ENCODE results near the gene ADAMTS20.
"Not testable (repeated sequence)": the region's sequence is repeated elsewhere in the genome, so short reads cannot be mapped to it uniquely, and the experiment has no call there.

Gene ADAMTS20

GRCh38 chr12:43361031-43361710 is 190.8 kb downstream of the ADAMTS20 start:
- no peak for DNase-seq

- DNase-seq, result not testable (repeated sequence)
Measured at GRCh38 chr12:43360001-43360400, 192.0 kb downstream of the ADAMTS20 start.

GRCh38 chr12:43357141-43357540 is 194.9 kb downstream of the ADAMTS20 start:
- DNase-seq, result no peak

- DNase-seq, result no peak
Measured at GRCh38 chr12:43352001-43352400, 200.0 kb downstream of the ADAMTS20 start.

- no peak for DNase-seq
Measured at GRCh38 chr12:43349863-43350262, 202.1 kb downstream of the ADAMTS20 start.

GRCh38 chr12:43348221-43348620 is 203.8 kb downstream of the ADAMTS20 start:
- DNase-seq, result no peak

- no peak for DNase-seq
Measured at GRCh38 chr12:43347026-43347425, 205.0 kb downstream of the ADAMTS20 start.

- no peak for DNase-seq
Measured at GRCh38 chr12:43345023-43345422, 207.0 kb downstream of the ADAMTS20 start.

- DNase-seq, result not testable (repeated sequence)
Measured at GRCh38 chr12:43341785-43342313, 210.2 kb downstream of the ADAMTS20 start.

- no peak for DNase-seq
Measured at GRCh38 chr12:43338848-43339526, 213.0 kb downstream of the ADAMTS20 start.

GRCh38 chr12:43337571-43338444 is 214.2 kb downstream of the ADAMTS20 start:
- no peak for DNase-seq

- no peak for DNase-seq
Measured at GRCh38 chr12:43336962-43337555, 214.9 kb downstream of the ADAMTS20 start.

- DNase-seq, result no peak
Measured at GRCh38 chr12:43333644-43334043, 218.4 kb downstream of the ADAMTS20 start.

GRCh38 chr12:43332977-43333640 is 218.9 kb downstream of the ADAMTS20 start:
- no peak for DNase-seq

GRCh38 chr12:43331935-43332334 is 220.1 kb downstream of the ADAMTS20 start:
- DNase-seq, result no peak

GRCh38 chr12:43329375-43329774 is 222.6 kb downstream of the ADAMTS20 start:
- DNase-seq, result no peak

GRCh38 chr12:43325786-43326185 is 226.2 kb downstream of the ADAMTS20 start:
- DNase-seq, result no peak

GRCh38 chr12:43320281-43320680 is 231.7 kb downstream of the ADAMTS20 start:
- DNase-seq, result no peak

GRCh38 chr12:43318021-43318420 is 234.0 kb downstream of the ADAMTS20 start:
- DNase-seq, result no peak

- DNase-seq, result no peak
Measured at GRCh38 chr12:43317156-43317555, 234.8 kb downstream of the ADAMTS20 start.

- DNase-seq, result no peak
Measured at GRCh38 chr12:43316520-43316919, 235.5 kb downstream of the ADAMTS20 start.

GRCh38 chr12:43315961-43316360 is 236.0 kb downstream of the ADAMTS20 start:
- DNase-seq, result no peak
